ENCODE results near the gene NR6A1.

NR6A1 gene

GRCh38 chr9:124558777-124559470 is 212.2 kb downstream of the NR6A1 start:
- H3K27me3 ChIP-seq (replicated peaks; ENCODE audit: control insufficient read depth, insufficient read depth, low read length), result no peaks in the 10 kb centered on the region
- no peak for DNase-seq (ENCODE audit: extremely low read depth, insufficient read length)
- TF ChIP-seq, protein P1, sequence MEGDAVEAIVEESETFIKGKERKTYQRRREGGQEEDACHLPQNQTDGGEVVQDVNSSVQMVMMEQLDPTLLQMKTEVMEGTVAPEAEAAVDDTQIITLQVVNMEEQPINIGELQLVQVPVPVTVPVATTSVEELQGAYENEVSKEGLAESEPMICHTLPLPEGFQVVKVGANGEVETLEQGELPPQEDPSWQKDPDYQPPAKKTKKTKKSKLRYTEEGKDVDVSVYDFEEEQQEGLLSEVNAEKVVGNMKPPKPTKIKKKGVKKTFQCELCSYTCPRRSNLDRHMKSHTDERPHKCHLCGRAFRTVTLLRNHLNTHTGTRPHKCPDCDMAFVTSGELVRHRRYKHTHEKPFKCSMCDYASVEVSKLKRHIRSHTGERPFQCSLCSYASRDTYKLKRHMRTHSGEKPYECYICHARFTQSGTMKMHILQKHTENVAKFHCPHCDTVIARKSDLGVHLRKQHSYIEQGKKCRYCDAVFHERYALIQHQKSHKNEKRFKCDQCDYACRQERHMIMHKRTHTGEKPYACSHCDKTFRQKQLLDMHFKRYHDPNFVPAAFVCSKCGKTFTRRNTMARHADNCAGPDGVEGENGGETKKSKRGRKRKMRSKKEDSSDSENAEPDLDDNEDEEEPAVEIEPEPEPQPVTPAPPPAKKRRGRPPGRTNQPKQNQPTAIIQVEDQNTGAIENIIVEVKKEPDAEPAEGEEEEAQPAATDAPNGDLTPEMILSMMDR (IDR thresholded peaks at IDR 0.05; ENCODE audit: insufficient read depth, low read length, poor library complexity, severe bottlenecking), result no peak
- H3K36me3 ChIP-seq (ENCODE audit: control insufficient read depth, insufficient read depth, low read length), result no peaks in the 10 kb centered on the region; the same call in 1 of the 2 replicates
- no peak overlapping the region for H3K4me3 ChIP-seq (replicated peaks; ENCODE audit: low read depth, low read length)

- no peaks in the 10 kb centered on the region for H3K27me3 ChIP-seq (replicated peaks; ENCODE audit: control insufficient read depth, insufficient read depth, low read length)
- no peak overlapping the region for H3K4me3 ChIP-seq (replicated peaks; ENCODE audit: low read depth, low read length)
- TF ChIP-seq, protein P1 (IDR thresholded peaks at IDR 0.05; ENCODE audit: insufficient read depth, low read length, poor library complexity, severe bottlenecking), result no peak
- H3K36me3 ChIP-seq (ENCODE audit: control insufficient read depth, insufficient read depth, low read length), result no peaks in the 10 kb centered on the region; the same call in 1 of the 2 replicates
- DNase-seq (ENCODE audit: extremely low read depth, insufficient read length), result no peak
These were observed 213.2 kb downstream of the NR6A1 start for GRCh38 chr9:124557895-124558294.

- Histone ChIP-seq H3K4me3 (replicated peaks; ENCODE audit: low read depth, low read length) (no peak overlapping the region), H3K36me3 (ENCODE audit: control insufficient read depth, insufficient read depth, low read length) (no peaks in the 10 kb centered on the region; the same call in 1 of the 2 replicates), H3K27me3 (replicated peaks; ENCODE audit: control insufficient read depth, insufficient read depth, low read length) (no peaks in the 10 kb centered on the region)
- no peak for DNase-seq (ENCODE audit: extremely low read depth, insufficient read length)
- TF ChIP-seq, protein P1 (IDR thresholded peaks at IDR 0.05; ENCODE audit: insufficient read depth, low read length, poor library complexity, severe bottlenecking), result no peak
These were observed 216.1 kb downstream of the NR6A1 start for GRCh38 chr9:124555043-124555442.

DNA sequence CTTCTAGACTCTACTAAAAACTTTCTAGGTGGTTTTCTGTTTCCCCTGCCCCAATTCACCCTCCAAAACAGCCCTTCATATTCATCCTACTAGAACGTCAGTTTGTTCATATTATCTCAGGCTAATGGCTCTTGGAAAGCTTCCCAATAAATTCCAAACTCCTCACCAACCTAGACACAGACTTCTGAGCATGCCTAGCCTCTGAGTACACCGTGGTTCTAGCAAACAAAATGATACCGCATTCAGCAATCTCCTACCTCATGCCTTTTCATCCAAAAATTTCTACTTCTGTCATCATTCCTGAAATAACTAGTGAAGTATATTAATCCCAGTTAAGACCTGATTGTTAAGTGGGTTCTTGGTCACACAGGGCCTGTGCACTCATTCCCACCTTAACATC is 217.4 kb downstream of the NR6A1 start:
- DNase-seq (ENCODE audit: extremely low read depth, insufficient read length), result no peak
- H3K27me3 ChIP-seq (replicated peaks; ENCODE audit: control insufficient read depth, insufficient read depth, low read length), result no peaks in the 10 kb centered on the region
- TF ChIP-seq, protein P1 (IDR thresholded peaks at IDR 0.05; ENCODE audit: insufficient read depth, low read length, poor library complexity, severe bottlenecking), result no peak
- H3K4me3 ChIP-seq (replicated peaks; ENCODE audit: low read depth, low read length), result no peak overlapping the region
- H3K36me3 ChIP-seq (ENCODE audit: control insufficient read depth, insufficient read depth, low read length), result no peaks in the 10 kb centered on the region; the same call in 1 of the 2 replicates

DNA sequence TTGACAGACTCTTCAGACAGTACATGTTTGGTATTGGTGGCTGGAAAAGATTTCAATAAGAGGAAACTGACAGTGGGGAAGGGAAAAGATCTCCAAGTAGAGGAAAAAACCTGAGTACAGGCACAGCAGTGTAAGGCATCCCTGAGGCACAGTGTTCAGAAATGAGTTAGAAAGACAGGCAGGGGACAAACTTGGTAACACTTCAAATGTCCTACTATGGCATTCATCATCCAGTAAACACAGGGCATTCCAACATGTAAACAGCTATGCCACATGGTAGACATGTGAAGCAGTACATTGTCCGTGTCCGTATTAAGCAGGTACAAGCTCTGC is 218.9 kb downstream of the NR6A1 start:
- H3K36me3 ChIP-seq (ENCODE audit: control insufficient read depth, insufficient read depth, low read length), result no peaks in the 10 kb centered on the region; the same call in 1 of the 2 replicates
- DNase-seq (ENCODE audit: extremely low read depth, insufficient read length), result no peak
- no peaks in the 10 kb centered on the region for H3K27me3 ChIP-seq (replicated peaks; ENCODE audit: control insufficient read depth, insufficient read depth, low read length)
- H3K4me3 ChIP-seq (replicated peaks; ENCODE audit: low read depth, low read length), result no peak overlapping the region
- TF ChIP-seq, protein P1 (IDR thresholded peaks at IDR 0.05; ENCODE audit: insufficient read depth, low read length, poor library complexity, severe bottlenecking), result no peak
